Neuronal stem cell (in vitro differentiated cells): ENCODE measurements around the gene BCL2L11.

Source experiments
- DNase-seq: peaks from one replicate; pipeline ENCODE4 v3.0.0-alpha.2; 2013; ENCODE audit warnings: low spot score
- H2AFZ ChIP-seq: one replicate; pipeline ENCODE4 v1.6.1; 2013; ENCODE audit warnings: mild to moderate bottlenecking, low read length, inconsistent platforms
- H2AK5ac ChIP-seq: 2 replicates; pipeline ENCODE4 v1.6.1; 2013; ENCODE audit warnings: low read depth, mild to moderate bottlenecking, inconsistent platforms, low read length, moderate library complexity, mixed read lengths
- H2BK120ac ChIP-seq: 2 replicates; pipeline ENCODE4 v1.6.1; 2013; ENCODE audit warnings: low read depth, mild to moderate bottlenecking, inconsistent platforms, low read length, moderate library complexity, mixed read lengths
- H2BK12ac ChIP-seq: one replicate; pipeline ENCODE4 v1.6.1; 2013; ENCODE audit warnings: low read length, inconsistent platforms
- H2BK15ac ChIP-seq: 2 replicates; pipeline ENCODE4 v1.6.1; 2013; ENCODE audit warnings: mild to moderate bottlenecking, low read length, inconsistent platforms, mixed read lengths
- H2BK5ac ChIP-seq: one replicate; pipeline ENCODE4 v1.6.1; 2013; ENCODE audit warnings: inconsistent platforms, mild to moderate bottlenecking, low read length, moderate library complexity
- H3K14ac ChIP-seq: one replicate; pipeline ENCODE4 v1.6.1; 2013; ENCODE audit warnings: low read length, inconsistent platforms
- H3K18ac ChIP-seq: 2 replicates; pipeline ENCODE4 v1.6.1; 2013; ENCODE audit warnings: low read length, inconsistent platforms
- H3K23ac ChIP-seq: 2 replicates; pipeline ENCODE4 v1.6.1; 2013; ENCODE audit warnings: low read depth, mild to moderate bottlenecking, mixed read lengths, low read length, inconsistent platforms; ENCODE audit not compliant: poor library complexity
- H3K27ac ChIP-seq: replicated peaks from 3 replicates; pipeline ENCODE4 v1.5.1; 2013; ENCODE audit warnings: low read length, inconsistent platforms
- H3K27me3 ChIP-seq, 3 experiments: 2 replicates each; pipeline ENCODE4 v1.6.1; 2013; ENCODE audit warnings: low read length in 3 of 3, mild to moderate bottlenecking in 2 of 3, inconsistent platforms in 1 of 3, low read depth in 1 of 3, mixed read lengths in 1 of 3, moderate library complexity in 1 of 3; ENCODE audit not compliant: control insufficient read depth in 3 of 3, insufficient read depth in 3 of 3
- H3K36me3 ChIP-seq, 2 donors: replicated peaks in 1 of 2; 2 replicates each; pipeline ENCODE4 v1.6.1; 2013; ENCODE audit warnings: low read length in 2 of 2; ENCODE audit not compliant: control insufficient read depth in 2 of 2, insufficient read depth in 2 of 2
- H3K4ac ChIP-seq: 2 replicates; pipeline ENCODE4 v1.6.1; 2013; ENCODE audit warnings: inconsistent platforms, mild to moderate bottlenecking, low read length, moderate library complexity
- H3K4me1 ChIP-seq, 2 donors: 1 replicate in 1 of 2; 2 replicates in 1 of 2; pipeline ENCODE4 v1.6.1; 2013; ENCODE audit warnings: low read length in 2 of 2, low read depth in 1 of 2; ENCODE audit not compliant: control insufficient read depth in 2 of 2, insufficient read depth in 1 of 2
- H3K4me2 ChIP-seq: one replicate; pipeline ENCODE4 v1.6.1; 2013; ENCODE audit warnings: mild to moderate bottlenecking, low read length, inconsistent platforms; ENCODE audit not compliant: insufficient read depth, poor library complexity, severe bottlenecking
- H3K4me3 ChIP-seq, 2 donors: 2 replicates each; pipeline ENCODE4 v1.5.1; 2013; ENCODE audit warnings: low read length in 2 of 2, mild to moderate bottlenecking in 2 of 2, inconsistent platforms in 1 of 2, moderate library complexity in 1 of 2
- H3K79me1 ChIP-seq: one replicate; pipeline ENCODE4 v1.6.1; 2013; ENCODE audit warnings: low read depth, mild to moderate bottlenecking, inconsistent platforms, low read length, moderate library complexity
- H3K9ac ChIP-seq: one replicate; pipeline ENCODE4 v1.6.1; 2013; ENCODE audit warnings: mild to moderate bottlenecking, low read depth, low read length, inconsistent platforms; ENCODE audit not compliant: poor library complexity
- H3K9me3 ChIP-seq, 2 donors: replicated peaks in 1 of 2; 2 replicates each; pipeline versions ENCODE3 to v1.6.1; 2013; ENCODE audit warnings: low read length in 2 of 2, mild to moderate bottlenecking in 2 of 2, inconsistent platforms in 1 of 2, low read depth in 1 of 2, mixed read lengths in 1 of 2, moderate library complexity in 1 of 2; ENCODE audit not compliant: control insufficient read depth in 2 of 2, insufficient read depth in 1 of 2
- H4K8ac ChIP-seq: one replicate; pipeline ENCODE4 v1.6.1; 2013; ENCODE audit warnings: low read depth, mild to moderate bottlenecking, inconsistent platforms, low read length, moderate library complexity
- H4K91ac ChIP-seq: one replicate; pipeline ENCODE4 v1.6.1; 2013; ENCODE audit warnings: low read length, low read depth, mild to moderate bottlenecking, inconsistent platforms; ENCODE audit not compliant: poor library complexity
- WGBS, 2 donors: extraction: QIAGEN DNeasy Blood & Tissue Kit; methylation state at CpG; one replicate each; pipeline ENCODE4 v1.1.7; 2013; ENCODE audit warnings: missing lambda C conversion rate in 2 of 2, mixed read lengths in 1 of 2; ENCODE audit not compliant: insufficient read length in 2 of 2, insufficient replicate concordance in 1 of 2; ENCODE audit errors: extremely low coverage in 2 of 2; 5-methylcytosine and 5-hydroxymethylcytosine counted together

The BCL2L11 gene

DNA sequence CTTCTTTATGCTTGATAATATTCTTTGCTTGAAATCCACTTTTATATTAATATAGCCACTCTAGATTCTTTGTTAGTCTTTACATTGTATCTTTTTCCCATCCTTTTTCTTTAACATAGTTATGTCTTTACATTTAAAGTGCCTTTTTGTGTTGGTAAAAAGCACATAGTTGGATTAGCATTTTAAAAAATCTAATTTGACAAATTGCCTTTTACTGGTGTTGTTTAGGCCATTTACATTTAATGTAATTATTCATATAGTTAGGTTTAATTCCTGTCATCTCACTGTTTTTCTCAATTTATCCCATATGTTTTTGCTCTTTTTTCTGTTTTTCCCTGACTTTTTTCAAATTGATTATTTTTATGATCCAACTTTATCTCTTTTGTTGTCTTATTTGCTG, 93.2 kb downstream of the BCL2L11 start:
- H2BK5ac ChIP-seq: no peak overlapping the region
- no peak overlapping the region for H3K27ac ChIP-seq
- H3K79me1 ChIP-seq: no peaks in the 10 kb centered on the region
- no peak overlapping the region for H2AFZ ChIP-seq
- no peak overlapping the region for H4K8ac ChIP-seq
- no peak for DNase-seq
- peaks cover 0 to 3% of the 10 kb centered on the region in 2 donors for H3K36me3 ChIP-seq
- H3K4me3 ChIP-seq: no peak overlapping the region
- H3K9me3 ChIP-seq: peaks cover 8 to 49% of the 10 kb centered on the region in 2 donors
- no peak overlapping the region for H3K4ac ChIP-seq
- no peak overlapping the region for H2AK5ac ChIP-seq
- no peak overlapping the region for H2BK15ac ChIP-seq
- no peak overlapping the region for H2BK12ac ChIP-seq
- no peak overlapping the region for H3K23ac ChIP-seq
- H4K91ac ChIP-seq: no peak overlapping the region
- no peak overlapping the region for H2BK120ac ChIP-seq
- H3K18ac ChIP-seq: no peak overlapping the region
- H3K14ac ChIP-seq: no peak overlapping the region
- H3K27me3 ChIP-seq: no peaks in the 10 kb centered on the region
- peaks cover 0 to under 1% of the 10 kb centered on the region in 2 donors for H3K4me1 ChIP-seq
- H3K9ac ChIP-seq: no peak overlapping the region
- no peak overlapping the region for H3K4me2 ChIP-seq

DNA sequence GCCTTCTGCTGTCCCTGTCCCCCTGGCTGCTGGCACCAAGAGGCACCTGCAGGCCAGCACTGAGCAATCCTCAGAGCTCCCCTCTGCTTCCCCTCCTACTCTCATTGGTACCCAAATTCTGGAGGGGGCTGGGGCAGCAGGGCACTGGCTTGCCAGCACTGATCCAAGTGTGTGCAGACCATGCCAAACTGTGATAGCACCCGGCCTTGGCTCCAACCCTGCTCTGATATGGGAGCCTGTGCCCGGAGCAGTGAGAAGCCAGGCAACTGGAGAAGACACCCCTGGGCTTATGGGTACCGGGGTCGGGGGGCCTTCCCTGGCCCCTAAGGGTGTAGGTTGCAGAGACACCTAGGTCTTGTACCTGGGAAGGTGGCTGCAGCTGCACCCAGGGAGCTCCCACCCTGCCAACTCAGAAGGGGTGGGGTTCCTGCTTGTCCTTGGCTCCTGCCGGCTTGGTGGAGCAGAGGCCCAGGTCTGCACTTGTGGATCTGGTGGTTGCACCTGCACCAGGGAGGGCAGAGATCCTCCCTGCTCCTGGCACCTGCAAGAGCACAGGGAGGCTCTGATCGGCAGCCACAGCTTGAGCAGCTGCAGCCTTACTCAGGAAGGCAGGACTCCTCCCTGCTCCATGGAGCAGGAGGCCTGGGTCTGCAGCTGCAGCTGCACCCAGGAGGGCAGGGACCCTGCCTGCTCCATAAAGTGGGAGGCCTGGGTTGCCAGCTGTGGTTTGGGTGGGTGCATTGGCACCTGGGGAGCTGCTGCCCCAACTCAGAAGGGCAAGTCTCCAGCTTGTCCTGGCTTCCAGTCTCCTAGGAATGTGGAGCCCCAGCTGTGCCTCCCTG, 96.3 kb downstream of the BCL2L11 start:
- no peak overlapping the region for H3K4ac ChIP-seq
- peak overlapping the region; percentile 83 for H2AK5ac ChIP-seq
- H3K27me3 ChIP-seq: no peaks in the 10 kb centered on the region
- no peak overlapping the region for H3K4me2 ChIP-seq
- H4K8ac ChIP-seq: no peak overlapping the region
- no peak overlapping the region for H3K27ac ChIP-seq
- peak overlapping the region; percentile 87 for H2BK5ac ChIP-seq
- H3K14ac ChIP-seq: no peak overlapping the region
- H2BK15ac ChIP-seq: no peak overlapping the region
- H3K23ac ChIP-seq: no peak overlapping the region
- H4K91ac ChIP-seq: no peak overlapping the region
- H3K18ac ChIP-seq: peak overlapping the region; percentile 92
- DNase-seq: no peak
- peaks cover 8 to 42% of the 10 kb centered on the region in 2 donors for H3K9me3 ChIP-seq
- H3K9ac ChIP-seq: no peak overlapping the region
- no peak overlapping the region for H2BK120ac ChIP-seq
- no CpG with 5 or more reads among the region's 6 CpGs for WGBS, 2 donors
- H3K79me1 ChIP-seq: no peaks in the 10 kb centered on the region
- peak overlapping the region in 1 of 2 donors; percentile 54 for H3K4me3 ChIP-seq
- no peak overlapping the region for H2AFZ ChIP-seq
- H2BK12ac ChIP-seq: peak overlapping the region; percentile 84
- peaks cover 0 to 3% of the 10 kb centered on the region in 2 donors for H3K36me3 ChIP-seq
- peaks cover 3 to 6% of the 10 kb centered on the region in 2 donors for H3K4me1 ChIP-seq
